Neural cell (in vitro differentiated cells): Measurements from ENCODE around the gene SNX24.

ENCODE experiments used
- EZH2 ChIP-seq: fragments of 200-600, 300-800 bp; shearing (Covaris generic), sonication (generic); IDR thresholded peaks from 2 replicates; pipeline ENCODE4 v1.6.1; 2014; ENCODE audit warnings: antibody characterized with exemption, low read length, borderline replicate concordance, mild to moderate bottlenecking; ENCODE audit not compliant: insufficient read depth, poor library complexity, severe bottlenecking
- POLR2AphosphoS5 ChIP-seq: IDR thresholded peaks from 2 replicates; pipeline ENCODE4 v1.6.1; 2012
- TAF1 ChIP-seq: IDR thresholded peaks from 2 replicates; pipeline ENCODE4 v1.6.1; 2012; ENCODE audit warnings: low read depth
- TF ChIP-seq, protein P1 (sequence below): fragments of 450-650 bp; IDR thresholded peaks from 2 replicates; pipeline ENCODE4 v1.5.1; 2014; ENCODE audit warnings: antibody characterized with exemption, mild to moderate bottlenecking, moderate library complexity; ENCODE audit not compliant: poor library complexity, severe bottlenecking

DNA sequence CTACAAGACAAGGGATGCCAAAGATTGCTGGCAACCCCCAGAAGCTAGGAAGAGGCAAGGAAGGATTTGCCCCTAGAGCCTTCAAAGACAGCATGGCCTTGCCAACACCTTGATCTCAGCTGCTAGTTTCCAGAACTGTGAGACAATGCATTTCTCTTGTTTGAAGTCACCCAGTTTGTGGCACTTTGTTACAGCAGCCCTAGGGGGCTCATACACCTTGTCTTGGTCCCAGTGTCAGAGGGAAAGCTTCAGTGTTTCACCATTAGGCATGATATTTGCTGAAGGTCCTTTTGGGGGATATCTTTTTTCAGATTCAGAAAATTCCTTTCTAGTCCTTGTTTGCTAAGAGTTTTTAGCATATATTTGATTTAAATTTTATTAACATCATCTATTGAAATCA, 194.3 kb downstream of the SNX24 start:
- TF ChIP-seq, protein P1, sequence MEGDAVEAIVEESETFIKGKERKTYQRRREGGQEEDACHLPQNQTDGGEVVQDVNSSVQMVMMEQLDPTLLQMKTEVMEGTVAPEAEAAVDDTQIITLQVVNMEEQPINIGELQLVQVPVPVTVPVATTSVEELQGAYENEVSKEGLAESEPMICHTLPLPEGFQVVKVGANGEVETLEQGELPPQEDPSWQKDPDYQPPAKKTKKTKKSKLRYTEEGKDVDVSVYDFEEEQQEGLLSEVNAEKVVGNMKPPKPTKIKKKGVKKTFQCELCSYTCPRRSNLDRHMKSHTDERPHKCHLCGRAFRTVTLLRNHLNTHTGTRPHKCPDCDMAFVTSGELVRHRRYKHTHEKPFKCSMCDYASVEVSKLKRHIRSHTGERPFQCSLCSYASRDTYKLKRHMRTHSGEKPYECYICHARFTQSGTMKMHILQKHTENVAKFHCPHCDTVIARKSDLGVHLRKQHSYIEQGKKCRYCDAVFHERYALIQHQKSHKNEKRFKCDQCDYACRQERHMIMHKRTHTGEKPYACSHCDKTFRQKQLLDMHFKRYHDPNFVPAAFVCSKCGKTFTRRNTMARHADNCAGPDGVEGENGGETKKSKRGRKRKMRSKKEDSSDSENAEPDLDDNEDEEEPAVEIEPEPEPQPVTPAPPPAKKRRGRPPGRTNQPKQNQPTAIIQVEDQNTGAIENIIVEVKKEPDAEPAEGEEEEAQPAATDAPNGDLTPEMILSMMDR, result no peak
- TF ChIP-seq TAF1 (no peak), POLR2AphosphoS5 (no peak), EZH2 (no peak)
